CD4-positive, alpha-beta T cell treated with Interleukin-17A for 4 hours (primary cell): Measurements from ENCODE around the gene ASTL.

Experiments used
- DNase-seq: peaks from one replicate; pipeline ENCODE4 v3.0.0-alpha.2; 2020; ENCODE audit warnings: mixed read lengths

ASTL gene

GRCh38 chr2:96111257-96111640, 27.1 kb downstream of the ASTL start:
- no peak for DNase-seq

- no peak for DNase-seq
Observed at GRCh38 chr2:96110621-96111256, 27.6 kb downstream of the ASTL start.

- no peak for DNase-seq
Observed at GRCh38 chr2:96109931-96110511, 28.3 kb downstream of the ASTL start.

DNA sequence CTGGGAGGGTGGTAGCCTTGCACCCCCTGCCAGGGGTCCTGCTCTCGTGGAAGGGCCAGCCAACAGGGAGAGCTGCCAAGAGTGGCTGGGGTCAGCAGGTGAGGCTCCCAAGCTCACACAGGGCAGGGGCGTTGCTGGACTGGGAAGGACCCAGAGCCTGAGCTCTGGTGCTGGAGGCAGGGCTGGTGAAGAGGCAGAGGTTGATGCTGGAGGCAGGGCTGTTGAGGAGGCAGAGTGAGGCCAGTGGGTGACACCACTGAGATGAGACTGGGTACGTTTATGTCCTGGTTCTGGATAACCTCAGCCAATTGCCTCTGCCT, 29.0 kb downstream of the ASTL start:
- no peak for DNase-seq

DNA sequence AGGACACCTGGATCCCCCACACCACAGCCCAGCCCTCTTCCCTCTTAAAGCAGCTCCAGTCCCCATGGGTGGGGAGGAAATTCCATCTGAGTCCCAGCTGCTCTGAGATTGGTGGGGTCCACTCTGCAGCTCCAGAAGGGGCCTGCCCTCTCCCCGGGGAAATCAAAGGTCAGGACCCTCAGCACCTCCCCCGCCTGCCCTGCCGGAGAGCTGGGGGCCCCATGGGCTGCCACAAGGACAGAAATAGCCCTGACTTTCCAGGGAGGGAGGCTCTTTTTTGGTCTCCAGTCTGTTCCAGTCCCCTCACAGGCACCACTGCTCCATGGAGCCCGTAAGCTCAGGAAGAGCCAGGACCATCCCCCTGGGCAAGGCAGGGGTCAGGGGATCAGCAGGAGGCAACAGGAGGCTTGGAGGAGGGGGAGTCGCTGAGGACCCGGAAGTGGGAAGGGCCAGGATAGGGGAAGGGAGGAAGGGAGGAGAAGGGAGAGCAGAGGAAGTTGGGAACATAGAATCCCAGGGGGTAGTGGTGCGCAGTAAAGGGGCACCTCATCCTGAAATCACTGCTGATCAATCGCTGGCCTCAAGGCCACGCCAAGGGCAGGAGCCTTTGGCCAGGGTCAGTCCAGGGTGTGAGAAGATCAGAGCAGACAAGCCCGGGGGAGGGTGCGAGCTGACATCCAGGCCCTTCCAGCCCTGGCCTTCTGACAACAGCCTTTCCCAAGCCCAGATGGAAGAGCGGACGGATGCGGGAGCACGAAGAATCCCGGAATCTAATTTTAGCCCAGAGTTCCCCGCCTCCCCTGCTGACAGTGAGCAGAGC, 29.6 kb downstream of the ASTL start:
- DNase-seq, result no peak

DNA sequence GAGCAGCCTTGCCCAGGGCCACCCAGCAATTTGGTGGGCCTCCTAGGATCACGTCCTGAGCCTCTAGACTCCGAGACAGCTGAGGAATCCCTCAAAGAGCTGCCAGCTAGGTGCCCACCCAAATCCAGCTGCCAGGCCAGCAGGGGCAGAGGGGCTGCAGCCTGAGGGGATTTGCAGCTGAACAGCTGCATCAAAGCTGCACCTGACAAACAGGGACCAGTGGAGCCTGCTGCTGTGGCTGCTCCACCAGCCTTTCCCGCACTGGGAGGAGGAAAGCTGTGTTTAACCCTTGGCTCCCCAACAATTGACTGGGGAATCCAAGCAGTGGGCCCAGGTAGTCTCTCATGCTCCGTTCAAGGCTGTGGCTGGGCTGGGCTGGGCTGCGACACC, 30.2 kb downstream of the ASTL start:
- DNase-seq, result no peak

GRCh38 chr2:96107708-96108065, 30.6 kb downstream of the ASTL start:
- DNase-seq, result no peak

GRCh38 chr2:96106991-96107707, 31.2 kb downstream of the ASTL start:
- DNase-seq, result no peak

DNA sequence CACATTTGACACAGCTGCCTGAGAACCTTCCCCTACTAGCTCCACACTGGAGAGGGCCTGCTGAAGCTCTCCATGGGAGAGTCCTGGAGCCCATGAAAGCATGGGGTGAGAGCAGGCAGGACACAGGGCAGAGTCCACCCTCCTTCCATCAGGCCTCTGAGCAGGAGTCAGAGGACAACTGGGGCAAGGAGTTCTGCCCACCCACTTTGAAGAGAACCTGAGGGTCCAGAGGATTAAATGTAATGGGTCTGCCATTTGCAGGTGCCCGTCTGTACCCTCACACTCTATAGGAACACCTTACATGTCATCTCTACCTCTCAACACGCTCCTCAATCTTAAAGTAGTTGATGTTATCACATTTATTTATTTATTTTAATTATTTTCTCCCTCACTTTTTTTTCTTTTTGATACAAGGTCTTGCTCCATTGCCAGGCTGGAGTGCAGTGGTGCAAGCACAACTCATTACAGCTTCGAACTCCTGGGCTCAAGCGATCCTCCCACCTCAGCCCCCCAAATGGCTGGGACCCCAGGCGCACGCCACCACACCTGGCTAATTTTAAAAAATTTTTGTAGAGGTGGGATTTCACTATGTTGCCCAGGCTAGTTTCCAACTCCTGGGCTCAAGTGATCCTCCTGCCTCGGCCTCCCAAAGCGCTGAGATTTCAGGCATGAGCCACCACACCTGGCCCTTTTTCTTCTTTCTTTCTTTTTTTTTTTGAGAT, 32.1 kb downstream of the ASTL start:
- DNase-seq, result no peak

DNA sequence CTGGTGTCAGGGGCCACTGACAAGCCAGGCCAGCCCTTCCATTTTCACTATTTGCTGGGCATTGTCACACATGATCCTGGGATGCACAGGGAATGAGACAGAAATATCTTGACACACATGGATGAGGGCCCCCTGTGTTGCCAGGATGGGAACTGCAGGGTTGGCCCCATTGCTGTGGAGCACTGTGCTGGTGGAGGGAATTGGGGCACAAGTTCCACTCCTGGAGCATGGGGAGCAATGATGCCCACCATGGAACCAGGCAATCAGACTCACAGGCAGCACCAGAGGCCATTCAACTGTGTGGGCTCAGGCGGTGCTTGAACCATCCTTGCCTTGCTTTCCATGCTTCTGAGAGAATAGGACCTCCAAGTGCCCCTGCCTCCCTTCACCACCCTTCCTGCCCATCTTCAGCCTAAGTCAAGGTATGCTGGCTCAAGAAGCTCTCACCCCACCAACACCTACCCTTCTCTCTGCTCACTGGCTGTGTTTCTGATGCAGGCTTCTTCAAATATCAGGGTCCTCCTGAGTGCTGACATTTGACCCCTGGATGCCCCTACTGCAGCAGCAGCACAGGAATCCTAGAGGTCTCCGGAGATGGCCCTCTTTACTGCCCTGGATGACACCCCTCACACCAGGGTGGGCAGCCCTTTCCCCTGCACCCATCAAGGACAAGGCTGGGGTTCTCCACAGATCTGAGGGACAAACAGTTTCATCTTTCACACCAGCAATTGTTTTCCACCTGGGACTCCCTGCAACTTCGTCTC, 33.0 kb downstream of the ASTL start:
- no peak for DNase-seq

- no peak for DNase-seq
Observed at GRCh38 chr2:96104487-96104861, 33.8 kb downstream of the ASTL start.

DNA sequence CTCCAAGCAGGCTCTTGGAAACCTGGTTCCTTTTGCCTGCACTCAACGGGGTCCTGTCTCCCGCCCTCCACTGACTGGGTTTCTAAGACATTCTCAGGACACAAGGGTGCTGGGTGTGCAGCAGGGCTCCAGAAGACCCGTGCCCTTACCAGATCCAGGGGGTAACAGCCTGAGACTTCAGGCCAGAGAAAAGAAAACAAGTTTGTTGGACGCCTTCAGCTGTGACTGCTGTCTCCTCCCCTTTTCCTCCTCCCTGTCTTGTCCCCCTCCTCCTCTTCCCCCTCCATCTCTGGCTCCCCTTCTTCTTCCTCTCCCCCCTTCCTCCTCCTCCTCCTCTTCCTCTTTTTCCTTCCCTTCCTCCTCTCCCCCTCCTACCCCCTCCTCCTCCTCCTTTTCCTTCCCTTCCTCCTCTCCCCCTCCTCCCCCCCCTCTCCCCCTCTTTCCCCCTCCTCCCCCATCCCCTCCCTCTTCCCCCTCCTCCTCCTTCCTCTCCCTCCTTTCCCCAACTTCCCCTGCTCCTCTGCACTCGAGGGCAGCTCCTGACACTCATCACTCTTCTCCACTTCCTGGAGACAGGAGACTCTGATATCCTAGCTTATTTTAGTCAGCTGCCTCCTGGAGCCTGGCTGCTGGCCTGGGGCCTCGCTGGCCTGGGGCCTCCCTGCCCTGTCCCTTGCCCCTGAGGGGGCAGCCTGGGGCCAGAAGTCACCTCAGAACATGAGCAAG, 34.4 kb downstream of the ASTL start:
- no peak for DNase-seq

DNA sequence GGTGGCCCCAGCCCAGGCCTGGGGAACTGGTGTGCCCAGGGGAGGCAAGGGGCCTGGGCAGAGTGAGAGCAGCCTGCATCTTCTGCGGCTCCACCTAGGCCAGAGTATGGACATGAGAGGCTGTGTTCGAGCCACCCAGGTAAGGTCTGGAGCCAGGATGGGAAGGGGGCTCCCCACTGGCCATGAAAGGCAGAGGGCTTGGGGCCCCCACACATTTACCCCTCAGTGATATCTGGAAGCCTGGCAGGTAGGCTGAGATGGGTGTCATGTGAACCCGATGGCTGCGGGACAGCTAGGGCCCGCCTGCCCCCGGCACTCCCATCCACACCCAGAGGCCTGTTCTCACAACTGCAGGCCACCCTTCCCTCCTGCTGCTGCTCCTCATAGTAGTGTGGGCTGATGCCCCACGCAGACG, 35.1 kb downstream of the ASTL start:
- DNase-seq, result no peak

- no peak for DNase-seq
Observed at GRCh38 chr2:96102596-96103186, 35.6 kb downstream of the ASTL start.

- DNase-seq, result no peak
Observed at GRCh38 chr2:96100893-96101304, 37.4 kb downstream of the ASTL start.

GRCh38 chr2:96099861-96100798, 38.2 kb downstream of the ASTL start:
- DNase-seq, result no peak

DNA sequence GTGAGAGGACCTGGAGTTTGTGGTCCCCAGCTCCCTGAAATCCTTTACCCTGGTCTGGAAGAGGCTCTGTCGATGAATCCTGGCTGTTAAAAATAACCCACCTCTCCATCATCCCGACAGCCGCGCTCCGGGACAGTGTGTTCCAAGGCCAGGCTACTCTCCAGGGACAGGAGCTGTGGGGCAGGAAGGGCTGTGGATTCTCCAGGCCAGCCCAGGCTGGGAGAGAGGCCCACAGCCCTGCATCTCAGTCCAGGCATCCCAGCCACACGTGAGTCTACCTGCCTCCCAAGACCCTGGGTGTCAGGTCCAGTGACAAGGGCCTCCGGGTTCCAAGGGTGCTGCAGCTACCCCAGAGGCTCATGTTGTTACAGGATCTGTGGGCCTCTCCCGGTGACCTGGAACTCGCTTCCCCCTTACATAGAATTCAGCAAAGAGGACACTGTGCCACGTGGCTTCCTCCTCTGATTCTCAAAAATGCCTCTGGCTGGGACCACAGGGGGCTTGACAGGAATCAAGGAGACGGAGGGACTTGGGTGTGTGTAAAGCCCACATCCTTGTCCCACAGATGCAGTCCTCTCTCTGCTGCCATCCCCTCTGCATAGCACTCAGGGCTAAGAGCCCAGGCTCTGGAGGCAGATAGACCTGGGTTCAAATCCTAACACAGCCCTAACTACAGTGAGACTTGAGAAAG, 39.3 kb downstream of the ASTL start:
- DNase-seq, result no peak

- no peak for DNase-seq
Observed at GRCh38 chr2:96097951-96098823, 40.1 kb downstream of the ASTL start.
